A549 (cell line): ENCODE data around the gene SALL3.

Experiments used
- BCL3 ChIP-seq: fragments of >200 bp; sonication (Bioruptor Twin); formaldehyde crosslinking; IDR thresholded peaks from 3 replicates; pipeline ENCODE4 v1.6.1; 2016
- CTCF ChIP-seq: fragments of >200 bp; sonication (Bioruptor Twin); formaldehyde crosslinking; IDR thresholded peaks from 3 replicates; pipeline ENCODE4 v1.5.1; 2016
- EHMT2 ChIP-seq: fragments of 200-600 bp; sonication (generic); IDR thresholded peaks from 2 replicates; pipeline ENCODE4 v1.6.1; 2016; ENCODE audit warnings: antibody characterized with exemption, low read depth, mild to moderate bottlenecking, moderate library complexity
- JUN ChIP-seq, 2 experiments: fragments of >200 bp; sonication (Bioruptor Twin); formaldehyde crosslinking; IDR thresholded peaks; 2 replicates in 1 of 2; 3 replicates in 1 of 2; pipeline ENCODE4 v1.6.1; 2016 to 2017
- MYC ChIP-seq: IDR thresholded peaks from 2 replicates; pipeline ENCODE4 v1.6.1; 2012; ENCODE audit warnings: mild to moderate bottlenecking, inconsistent platforms, low read length, improper control_type of control experiment, borderline replicate concordance
- POLR2A ChIP-seq: IDR thresholded peaks from 2 replicates; pipeline ENCODE4 v1.6.1; 2012; ENCODE audit warnings: mild to moderate bottlenecking, low read length
- POLR2AphosphoS2 ChIP-seq: conservative IDR thresholded peaks from 2 replicates; pipeline ENCODE4 v1.6.1; 2012; ENCODE audit warnings: low read length, improper control_type of control experiment, inconsistent platforms
- RFX5 ChIP-seq: fragments of 450-650 bp; IDR thresholded peaks from 2 replicates; pipeline ENCODE4 v1.7.1; 2014; ENCODE audit warnings: antibody characterized with exemption, mild to moderate bottlenecking, moderate library complexity

GRCh38 chr18:79010802-79011201, 31.2 kb downstream of the SALL3 start:
- TF ChIP-seq CTCF: no peak
- TF ChIP-seq BCL3: no peak
- no peak for TF ChIP-seq EHMT2
- TF ChIP-seq MYC: no peak
- no peak for TF ChIP-seq RFX5
- TF ChIP-seq JUN (IDR thresholded peaks at IDR 0.05): no peak
- no peak for TF ChIP-seq POLR2AphosphoS2
- no peak for TF ChIP-seq POLR2A
